DOHH2 (cell line): ENCODE data around the gene PLPP3.

Experiments
- H3F3A ChIP-seq: fragments of 200-600 bp; sonication (generic), shearing (Covaris generic); 2 replicates; pipeline ENCODE4 v1.6.0; 2016; ENCODE audit warnings: antibody characterized with exemption, mild to moderate bottlenecking; ENCODE audit not compliant: control insufficient read depth, insufficient read depth
- H3K27ac ChIP-seq: fragments of 200-600 bp; sonication (generic); 2 replicates; pipeline ENCODE4 v1.5.1; 2014; ENCODE audit warnings: low read depth, mild to moderate bottlenecking, low read length, moderate library complexity
- H3K27me3 ChIP-seq: fragments of 200-600 bp; sonication (generic); 2 replicates; pipeline ENCODE4 v1.6.1; 2014; ENCODE audit warnings: mild to moderate bottlenecking, low read length, mixed read lengths; ENCODE audit not compliant: control insufficient read depth
- H3K36me3 ChIP-seq: fragments of 200-600 bp; sonication (generic); 2 replicates; pipeline ENCODE4 v1.6.1; 2014; ENCODE audit warnings: mild to moderate bottlenecking, low read length, moderate library complexity, mixed read lengths; ENCODE audit not compliant: control insufficient read depth
- H3K4me1 ChIP-seq: fragments of 200-600 bp; sonication (generic); 2 replicates; pipeline ENCODE4 v1.6.1; 2014; ENCODE audit warnings: mild to moderate bottlenecking, low read length, mixed read lengths; ENCODE audit not compliant: control insufficient read depth
- H3K4me2 ChIP-seq: fragments of 200-600 bp; sonication (generic); 2 replicates; pipeline ENCODE4 v1.6.0; 2014; ENCODE audit warnings: mild to moderate bottlenecking, low read length, moderate library complexity
- H3K4me3 ChIP-seq: fragments of 200-600 bp; sonication (generic); 2 replicates; pipeline ENCODE4 v1.5.1; 2014; ENCODE audit warnings: mild to moderate bottlenecking, low read length, mixed read lengths
- H3K79me2 ChIP-seq: fragments of 200-600 bp; sonication (generic); 2 replicates; pipeline ENCODE4 v1.6.1; 2014; ENCODE audit warnings: mild to moderate bottlenecking, low read length, mixed read lengths; ENCODE audit not compliant: control insufficient read depth
- H3K9me2 ChIP-seq: fragments of 200-600 bp; sonication (generic); replicated peaks from 2 replicates; pipeline ENCODE4 v1.6.1; 2014; ENCODE audit warnings: mild to moderate bottlenecking, low read length, mixed read lengths; ENCODE audit not compliant: control insufficient read depth
- H3K9me3 ChIP-seq: fragments of 200-600 bp; sonication (generic); 2 replicates; pipeline ENCODE4 v1.6.1; 2014; ENCODE audit warnings: antibody characterized with exemption, low read length, mixed read lengths; ENCODE audit not compliant: control insufficient read depth, insufficient read depth
- H4K20me1 ChIP-seq: fragments of 200-600 bp; sonication (generic); 2 replicates; pipeline ENCODE4 v1.6.0; 2014; ENCODE audit warnings: low read depth, mild to moderate bottlenecking, antibody characterized with exemption, low read length, moderate library complexity; ENCODE audit not compliant: control insufficient read depth, insufficient read depth
- EZH2phosphoT487 ChIP-seq: fragments of 200-600 bp; sonication (generic); IDR thresholded peaks from 2 replicates; pipeline ENCODE4 v1.6.1; 2017; ENCODE audit warnings: borderline replicate concordance, mild to moderate bottlenecking, antibody characterized with exemption, low read length, moderate library complexity, mixed read lengths
- TF ChIP-seq, protein P1 (sequence below): fragments of 200-600 bp; sonication (generic); IDR thresholded peaks from one replicate; pipeline ENCODE4 v1.5.1; 2014; ENCODE audit warnings: antibody characterized with exemption, mild to moderate bottlenecking, low read depth, low read length; ENCODE audit not compliant: poor library complexity, severe bottlenecking

Gene PLPP3

DNA sequence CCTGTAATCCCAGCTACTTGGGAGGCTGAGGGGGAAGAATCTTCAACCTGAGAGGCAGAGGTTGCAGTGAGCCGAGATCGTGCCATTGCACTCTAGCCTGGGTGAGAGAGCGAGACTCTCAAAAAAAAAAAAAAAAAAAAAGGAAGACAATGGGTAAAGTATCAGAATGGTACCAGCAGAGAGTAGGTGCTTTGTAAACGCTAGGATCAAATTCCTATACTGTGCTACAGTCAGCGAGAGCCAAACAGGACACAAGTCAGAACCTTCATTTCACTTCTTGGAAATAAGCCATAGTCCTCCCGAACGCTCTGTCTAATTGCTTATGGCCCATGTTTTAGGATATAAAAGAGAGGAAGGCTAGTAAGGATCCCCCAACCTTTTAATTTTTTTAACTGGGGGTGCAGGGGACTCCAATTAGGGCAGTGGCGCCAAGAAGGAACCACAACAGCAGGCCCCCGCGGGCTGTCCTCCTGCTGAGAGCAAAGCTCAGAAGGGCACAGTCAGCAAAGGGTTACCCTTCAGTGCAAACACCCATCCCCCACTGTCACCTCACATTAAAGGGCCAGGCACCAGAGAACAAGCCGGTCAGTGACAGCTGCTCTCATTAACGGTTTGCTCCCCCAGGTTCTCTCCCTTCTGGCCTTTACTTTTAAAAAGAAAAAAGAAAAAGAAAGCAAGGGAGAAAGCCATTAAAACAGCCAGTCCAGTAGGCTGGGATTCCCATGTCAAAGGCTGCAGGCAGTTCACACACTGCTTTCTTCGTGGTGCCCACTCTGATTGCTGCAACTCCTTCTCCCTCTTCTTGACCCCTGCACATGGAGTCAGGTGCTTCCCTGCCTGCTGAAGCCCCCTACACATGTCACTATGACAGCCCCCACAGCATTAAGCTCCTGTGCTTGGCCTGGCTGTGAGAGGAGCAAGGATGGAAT, 69.4 kb downstream of the PLPP3 start:
- TF ChIP-seq EZH2phosphoT487 = no peak
- TF ChIP-seq, protein P1, sequence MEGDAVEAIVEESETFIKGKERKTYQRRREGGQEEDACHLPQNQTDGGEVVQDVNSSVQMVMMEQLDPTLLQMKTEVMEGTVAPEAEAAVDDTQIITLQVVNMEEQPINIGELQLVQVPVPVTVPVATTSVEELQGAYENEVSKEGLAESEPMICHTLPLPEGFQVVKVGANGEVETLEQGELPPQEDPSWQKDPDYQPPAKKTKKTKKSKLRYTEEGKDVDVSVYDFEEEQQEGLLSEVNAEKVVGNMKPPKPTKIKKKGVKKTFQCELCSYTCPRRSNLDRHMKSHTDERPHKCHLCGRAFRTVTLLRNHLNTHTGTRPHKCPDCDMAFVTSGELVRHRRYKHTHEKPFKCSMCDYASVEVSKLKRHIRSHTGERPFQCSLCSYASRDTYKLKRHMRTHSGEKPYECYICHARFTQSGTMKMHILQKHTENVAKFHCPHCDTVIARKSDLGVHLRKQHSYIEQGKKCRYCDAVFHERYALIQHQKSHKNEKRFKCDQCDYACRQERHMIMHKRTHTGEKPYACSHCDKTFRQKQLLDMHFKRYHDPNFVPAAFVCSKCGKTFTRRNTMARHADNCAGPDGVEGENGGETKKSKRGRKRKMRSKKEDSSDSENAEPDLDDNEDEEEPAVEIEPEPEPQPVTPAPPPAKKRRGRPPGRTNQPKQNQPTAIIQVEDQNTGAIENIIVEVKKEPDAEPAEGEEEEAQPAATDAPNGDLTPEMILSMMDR = no peak
- Histone ChIP-seq H3K27me3 (no peaks in the 10 kb centered on the region), H3K9me2 (no peaks in the 10 kb centered on the region), H3K36me3 (no peaks in the 10 kb centered on the region), H3K4me3 (no peak overlapping the region), H3K4me2 (no peak overlapping the region), H3K79me2 (no peaks in the 10 kb centered on the region), H3F3A (no peaks in the 10 kb centered on the region), H3K27ac (no peak overlapping the region), H3K4me1 (no peaks in the 10 kb centered on the region), H4K20me1 (no peaks in the 10 kb centered on the region), H3K9me3 (no peaks in the 10 kb centered on the region)

DNA sequence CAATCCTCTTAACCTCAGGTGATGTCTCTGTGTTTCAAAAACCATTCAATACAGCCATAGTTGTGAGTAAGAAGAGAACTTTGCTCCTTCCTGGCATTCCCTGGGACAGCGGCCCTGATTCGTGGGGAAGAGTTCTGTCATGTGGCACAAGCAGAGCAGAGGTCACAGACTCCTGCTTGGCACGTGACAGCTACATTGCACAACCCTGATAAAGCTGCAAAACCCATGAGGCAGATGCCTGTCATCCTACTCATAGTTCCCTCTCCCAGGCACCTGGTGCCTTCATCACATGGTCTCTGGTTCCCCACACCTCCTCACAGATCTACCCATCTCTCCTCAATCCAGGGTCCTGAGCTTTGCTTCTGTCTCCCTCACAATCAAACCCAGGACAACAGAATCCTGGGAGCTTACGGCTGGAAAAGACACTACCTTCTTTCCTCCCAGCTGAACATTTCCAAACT, 70.8 kb downstream of the PLPP3 start:
- no peak overlapping the region for H3K27ac ChIP-seq
- no peaks in the 10 kb centered on the region for H4K20me1 ChIP-seq
- no peak overlapping the region for H3K4me2 ChIP-seq
- H3K4me1 ChIP-seq = no peaks in the 10 kb centered on the region
- no peaks in the 10 kb centered on the region for H3K9me2 ChIP-seq
- no peaks in the 10 kb centered on the region for H3K36me3 ChIP-seq
- H3F3A ChIP-seq = no peaks in the 10 kb centered on the region
- no peaks in the 10 kb centered on the region for H3K9me3 ChIP-seq
- no peak overlapping the region for H3K4me3 ChIP-seq
- no peaks in the 10 kb centered on the region for H3K27me3 ChIP-seq
- TF ChIP-seq, protein P1 = no peak
- TF ChIP-seq EZH2phosphoT487 = no peak
- no peaks in the 10 kb centered on the region for H3K79me2 ChIP-seq

DNA sequence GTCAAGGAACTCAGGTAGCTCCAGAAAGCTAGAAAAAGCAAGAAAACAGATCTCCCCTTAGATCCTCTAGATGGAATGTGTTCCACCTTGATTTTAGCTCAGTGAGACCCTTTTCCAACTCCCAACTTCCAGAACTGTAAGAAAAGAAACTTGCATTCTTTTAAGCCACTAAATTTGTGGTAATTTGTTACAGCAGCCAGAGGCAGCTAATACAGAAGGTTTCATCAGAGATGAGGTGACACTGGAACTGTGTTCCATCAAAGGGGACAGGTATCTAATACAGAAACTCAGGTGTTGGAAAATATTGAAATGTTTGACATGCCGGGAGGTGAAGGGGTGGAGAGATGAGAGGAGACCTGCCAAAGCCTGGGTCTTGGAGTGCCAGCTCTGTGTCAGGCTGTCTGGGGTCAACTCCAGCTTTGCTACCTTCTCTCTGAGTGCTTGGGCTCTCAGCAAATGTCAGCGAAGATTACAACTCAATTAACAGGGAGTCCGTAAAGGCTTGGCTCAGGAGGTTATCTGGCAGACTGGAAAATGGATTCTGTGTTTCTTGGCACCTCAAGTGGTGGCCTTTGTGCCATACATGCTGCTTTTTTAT, 71.3 kb downstream of the PLPP3 start:
- Histone ChIP-seq H3K79me2 (no peaks in the 10 kb centered on the region), H3K36me3 (no peaks in the 10 kb centered on the region)
- TF ChIP-seq, protein P1 = no peak
- TF ChIP-seq EZH2phosphoT487 = no peak

More for the DNA sequence above, 71.3 kb downstream of the PLPP3 start:
- Histone ChIP-seq H3K27ac (no peak overlapping the region), H3K4me2 (no peak overlapping the region), H3K4me3 (no peak overlapping the region), H3F3A (no peaks in the 10 kb centered on the region), H4K20me1 (no peaks in the 10 kb centered on the region), H3K27me3 (no peaks in the 10 kb centered on the region), H3K9me2 (no peaks in the 10 kb centered on the region), H3K4me1 (no peaks in the 10 kb centered on the region), H3K9me3 (no peaks in the 10 kb centered on the region)
